AG09309 (cell line): Measurements from ENCODE around the gene APBB3.

Experiments
- DNase-seq: peaks from one replicate; pipeline ENCODE4 v3.0.0-alpha.2; 2010; ENCODE audit warnings: low read depth
- H3K4me3 ChIP-seq: 2 replicates; pipeline ENCODE4 v1.5.1; 2011; ENCODE audit warnings: mild to moderate bottlenecking, low read depth, low read length, moderate library complexity; ENCODE audit not compliant: control insufficient read depth
- TF ChIP-seq, protein P1 (sequence below): IDR thresholded peaks from 2 replicates; pipeline ENCODE4 v1.5.1; 2011; ENCODE audit warnings: mild to moderate bottlenecking, low read depth, low read length, inconsistent platforms; ENCODE audit not compliant: insufficient read depth, control insufficient read depth; ENCODE audit errors: missing control alignments

The APBB3 gene

GRCh38 chr5:140576776-140577201, 12.4 kb upstream of the APBB3 start:
- H3K4me3 ChIP-seq = no peak overlapping the region
- TF ChIP-seq, protein P1, sequence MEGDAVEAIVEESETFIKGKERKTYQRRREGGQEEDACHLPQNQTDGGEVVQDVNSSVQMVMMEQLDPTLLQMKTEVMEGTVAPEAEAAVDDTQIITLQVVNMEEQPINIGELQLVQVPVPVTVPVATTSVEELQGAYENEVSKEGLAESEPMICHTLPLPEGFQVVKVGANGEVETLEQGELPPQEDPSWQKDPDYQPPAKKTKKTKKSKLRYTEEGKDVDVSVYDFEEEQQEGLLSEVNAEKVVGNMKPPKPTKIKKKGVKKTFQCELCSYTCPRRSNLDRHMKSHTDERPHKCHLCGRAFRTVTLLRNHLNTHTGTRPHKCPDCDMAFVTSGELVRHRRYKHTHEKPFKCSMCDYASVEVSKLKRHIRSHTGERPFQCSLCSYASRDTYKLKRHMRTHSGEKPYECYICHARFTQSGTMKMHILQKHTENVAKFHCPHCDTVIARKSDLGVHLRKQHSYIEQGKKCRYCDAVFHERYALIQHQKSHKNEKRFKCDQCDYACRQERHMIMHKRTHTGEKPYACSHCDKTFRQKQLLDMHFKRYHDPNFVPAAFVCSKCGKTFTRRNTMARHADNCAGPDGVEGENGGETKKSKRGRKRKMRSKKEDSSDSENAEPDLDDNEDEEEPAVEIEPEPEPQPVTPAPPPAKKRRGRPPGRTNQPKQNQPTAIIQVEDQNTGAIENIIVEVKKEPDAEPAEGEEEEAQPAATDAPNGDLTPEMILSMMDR = no peak
- no peak for DNase-seq

DNA sequence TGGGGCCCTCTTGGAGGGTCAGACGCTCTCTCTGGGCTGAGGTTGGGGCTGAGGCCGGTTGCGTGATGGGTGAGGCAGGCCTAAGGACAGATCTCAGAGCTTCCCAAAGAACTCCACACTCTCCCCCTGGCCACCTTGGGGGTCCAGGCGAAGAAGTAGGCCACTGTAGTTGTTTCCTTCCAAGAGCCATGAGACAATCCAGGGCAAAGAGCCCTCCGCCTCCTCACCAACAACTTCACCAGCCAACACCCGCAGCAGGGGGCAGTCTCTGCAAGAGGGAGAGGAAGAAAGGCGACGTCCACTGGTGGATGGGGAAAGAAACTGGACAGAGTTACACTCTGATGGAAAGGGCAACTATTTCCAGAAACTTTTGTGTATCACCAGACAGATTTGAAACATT, 10.9 kb upstream of the APBB3 start:
- no peak overlapping the region for H3K4me3 ChIP-seq
- TF ChIP-seq, protein P1 = peak; percentile 69
- no peak for DNase-seq

DNA sequence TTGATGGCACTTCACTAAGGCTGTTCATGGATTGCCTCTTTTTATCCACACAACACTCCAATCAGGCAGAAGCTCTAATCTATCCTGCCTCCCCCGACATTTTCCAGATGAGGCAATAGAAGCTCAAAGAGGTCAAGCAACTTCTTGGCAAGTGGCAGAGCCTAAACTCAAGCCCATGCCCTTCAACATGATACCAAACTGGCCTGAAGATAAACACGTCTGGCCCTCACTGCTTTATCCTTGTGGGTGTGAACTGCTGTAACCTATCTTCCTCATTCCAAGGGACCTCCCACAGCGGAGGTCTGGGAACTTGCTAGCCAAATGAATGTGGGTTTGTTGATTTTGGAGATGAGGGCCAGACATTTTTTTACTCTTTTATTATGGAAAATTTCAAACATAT, 9.8 kb upstream of the APBB3 start:
- no peak for DNase-seq
- H3K4me3 ChIP-seq = no peak overlapping the region
- TF ChIP-seq, protein P1 = no peak

DNA sequence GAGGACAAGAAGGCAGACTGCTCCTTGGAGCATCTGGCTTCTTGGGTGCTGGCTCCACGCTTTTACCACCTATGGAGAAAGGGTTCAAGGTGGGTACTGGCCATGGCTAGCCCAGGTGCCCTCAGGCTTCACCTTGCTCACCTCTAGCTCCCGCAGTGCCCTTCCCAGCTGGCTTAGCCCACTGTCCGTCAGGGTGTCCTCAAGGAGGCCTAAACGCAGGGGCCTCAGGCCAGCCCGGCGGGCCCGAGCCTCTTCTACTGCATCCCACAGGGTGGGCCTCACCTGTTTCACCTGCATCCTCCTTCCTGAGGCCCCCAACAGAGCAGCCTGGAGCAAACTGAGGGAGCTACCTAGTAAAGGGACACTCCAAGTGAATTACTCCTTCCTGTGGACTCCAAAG, 9.3 kb upstream of the APBB3 start:
- TF ChIP-seq, protein P1 = no peak

DNA sequence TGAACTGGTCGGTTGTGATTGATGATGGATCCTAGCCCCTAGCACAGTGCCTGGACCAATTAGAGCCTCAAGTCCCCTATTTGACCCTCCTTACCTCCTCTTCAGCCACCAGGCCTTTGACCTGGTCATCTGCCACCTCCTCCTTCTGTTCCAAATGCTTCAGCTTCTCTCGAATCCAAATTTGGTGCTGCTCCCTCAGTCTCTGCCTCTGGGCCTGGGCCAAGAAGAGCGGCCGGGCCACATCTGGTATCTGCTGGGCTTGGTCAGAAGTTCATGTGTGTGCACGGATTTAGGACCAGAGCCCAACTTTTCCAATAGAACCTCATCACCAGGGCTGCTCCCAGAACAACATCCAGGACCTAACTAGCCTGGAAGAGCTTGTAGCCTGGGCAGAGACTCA, 6.7 kb upstream of the APBB3 start:
- no peak overlapping the region for H3K4me3 ChIP-seq
- no peak for DNase-seq
- TF ChIP-seq, protein P1 = no peak

More for the DNA sequence above, 9.3 kb upstream of the APBB3 start:
- DNase-seq = no peak
- H3K4me3 ChIP-seq = no peak overlapping the region

DNA sequence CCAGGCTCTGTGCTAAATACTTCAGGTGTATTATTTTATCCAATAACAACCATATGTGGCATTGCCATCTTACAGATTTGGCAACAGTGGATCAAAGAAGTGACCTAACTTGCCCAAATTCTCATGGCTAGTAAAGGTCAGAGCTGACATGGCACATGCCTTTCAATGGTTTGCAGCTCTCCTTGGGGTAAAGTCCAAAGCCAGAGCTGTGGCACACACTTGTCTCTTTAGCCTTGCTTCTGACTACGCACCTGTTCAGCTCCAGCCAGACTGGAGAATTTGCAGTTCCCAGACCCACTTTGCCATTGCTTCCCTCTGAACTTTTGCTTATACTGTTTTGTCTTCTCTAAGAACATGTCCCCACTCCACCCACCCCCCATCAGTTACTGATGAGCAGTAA, 6.1 kb upstream of the APBB3 start:
- TF ChIP-seq, protein P1 = no peak
- no peak overlapping the region for H3K4me3 ChIP-seq
- no peak for DNase-seq

- TF ChIP-seq, protein P1 = no peak
- DNase-seq = no peak
- no peak overlapping the region for H3K4me3 ChIP-seq
These were observed 5.7 kb upstream of the APBB3 start for GRCh38 chr5:140570058-140570457.
